Raji (cell line): ENCODE data around the gene COX20.

Experiments
- POLR2A ChIP-seq: IDR thresholded peaks from 2 replicates; pipeline ENCODE4 v1.6.1; 2011; ENCODE audit warnings: low read depth, low read length, control low read depth; ENCODE audit not compliant: insufficient read depth

The COX20 gene

GRCh38 chr1:244840219-244840794 is 4.8 kb downstream of the COX20 start:
- no peak for TF ChIP-seq POLR2A

GRCh38 chr1:244841273-244841927 is 5.9 kb downstream of the COX20 start:
- no peak for TF ChIP-seq POLR2A

- TF ChIP-seq POLR2A: no peak
Observed at GRCh38 chr1:244843148-244843978, 7.9 kb downstream of the COX20 start.

- TF ChIP-seq POLR2A: no peak
Observed at GRCh38 chr1:244844155-244845121, 9.0 kb downstream of the COX20 start.

- no peak for TF ChIP-seq POLR2A
Observed at GRCh38 chr1:244846653-244847052, 11.2 kb downstream of the COX20 start.

GRCh38 chr1:244849189-244849866 is 13.9 kb downstream of the COX20 start:
- no peak for TF ChIP-seq POLR2A

- no peak for TF ChIP-seq POLR2A
Observed at GRCh38 chr1:244850099-244850852, 14.8 kb downstream of the COX20 start.

GRCh38 chr1:244850896-244851295 is 15.4 kb downstream of the COX20 start:
- no peak for TF ChIP-seq POLR2A

GRCh38 chr1:244851546-244852231 is 16.2 kb downstream of the COX20 start:
- TF ChIP-seq POLR2A: no peak

- TF ChIP-seq POLR2A: no peak
Observed at GRCh38 chr1:244852694-244853093, 17.2 kb downstream of the COX20 start.

GRCh38 chr1:244854166-244854565 is 18.7 kb downstream of the COX20 start:
- TF ChIP-seq POLR2A: no peak

- TF ChIP-seq POLR2A: no peak
Observed at GRCh38 chr1:244854865-244855578, 19.6 kb downstream of the COX20 start.
